Measurements from ENCODE around the gene ZCCHC14.
"Not testable (repeated sequence)": the region's sequence is repeated elsewhere in the genome, so short reads cannot be mapped to it uniquely, and the experiment has no call there.

ZCCHC14 gene

DNA sequence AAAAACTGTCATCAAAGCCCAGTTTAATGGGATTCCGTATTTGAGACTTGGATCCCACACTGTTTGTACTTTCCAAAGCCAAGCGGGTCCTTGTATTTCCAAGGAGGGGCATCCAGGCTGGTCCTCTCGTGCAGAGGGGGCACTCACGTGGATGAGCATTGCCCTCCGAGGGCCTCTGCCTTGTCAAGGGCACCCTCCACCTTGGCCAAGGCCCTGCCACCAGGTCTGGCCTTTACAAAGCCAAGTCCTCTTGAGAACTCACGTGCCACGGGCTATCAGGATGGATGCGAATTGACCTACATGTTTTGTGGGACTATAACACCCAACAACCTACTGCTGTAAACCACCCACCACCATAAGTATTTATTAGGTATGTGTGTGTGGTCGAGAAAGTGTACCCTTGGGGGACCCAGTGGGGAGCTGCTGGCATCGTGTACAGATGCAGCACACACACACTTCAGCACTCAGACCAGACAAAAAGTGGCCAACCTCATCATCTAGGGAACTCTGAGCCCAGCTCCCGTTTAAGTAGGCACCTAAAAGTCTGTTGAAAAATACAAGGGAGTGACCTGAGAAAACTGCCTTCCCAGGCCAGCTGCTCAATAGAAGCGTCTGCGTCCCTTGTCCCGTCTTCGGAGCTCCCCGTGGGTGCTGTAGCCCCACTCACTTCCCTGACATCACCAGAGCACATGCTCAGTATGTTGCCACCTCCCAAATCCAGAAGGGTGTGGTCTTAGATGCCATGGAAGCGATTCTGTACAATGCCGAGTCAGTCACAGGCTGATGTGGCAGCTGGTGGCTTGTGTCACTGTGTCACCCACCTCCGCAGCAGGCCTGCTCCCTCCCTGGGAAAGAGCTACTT lies 87.8 kb downstream of the ZCCHC14 start:
- DNase-seq = no peak

DNA sequence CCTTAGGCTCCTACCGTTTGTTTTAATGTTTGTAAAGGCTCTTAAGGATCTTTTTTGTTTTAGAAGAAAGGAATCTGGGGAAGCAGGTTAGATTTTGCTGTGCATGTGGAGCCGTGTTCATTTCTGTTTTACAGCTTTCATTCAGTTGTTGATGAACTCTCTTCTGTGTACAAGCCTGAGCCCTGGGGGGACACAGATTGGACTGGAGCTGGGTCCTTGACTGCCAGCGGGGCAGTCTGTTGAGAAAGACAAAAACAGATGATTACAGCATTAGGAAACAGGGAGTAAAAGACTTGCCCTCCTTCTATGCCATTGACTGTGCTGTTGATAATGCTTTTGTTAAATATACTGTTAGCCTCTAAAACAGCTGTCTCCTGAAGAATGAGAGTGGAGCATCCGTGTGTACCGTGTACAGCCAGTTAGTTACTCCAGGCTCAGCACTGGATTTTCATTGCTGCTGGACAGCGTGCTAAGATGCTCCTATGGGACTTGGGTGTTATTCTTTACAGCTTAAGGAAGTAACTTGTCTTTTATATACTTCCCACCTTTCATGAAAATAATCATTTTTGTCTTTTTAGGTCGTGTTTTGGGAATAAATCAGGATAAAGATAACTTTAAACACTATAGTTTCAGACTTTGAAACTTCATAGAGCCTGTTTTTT lies 97.5 kb downstream of the ZCCHC14 start:
- no peak for DNase-seq

DNA sequence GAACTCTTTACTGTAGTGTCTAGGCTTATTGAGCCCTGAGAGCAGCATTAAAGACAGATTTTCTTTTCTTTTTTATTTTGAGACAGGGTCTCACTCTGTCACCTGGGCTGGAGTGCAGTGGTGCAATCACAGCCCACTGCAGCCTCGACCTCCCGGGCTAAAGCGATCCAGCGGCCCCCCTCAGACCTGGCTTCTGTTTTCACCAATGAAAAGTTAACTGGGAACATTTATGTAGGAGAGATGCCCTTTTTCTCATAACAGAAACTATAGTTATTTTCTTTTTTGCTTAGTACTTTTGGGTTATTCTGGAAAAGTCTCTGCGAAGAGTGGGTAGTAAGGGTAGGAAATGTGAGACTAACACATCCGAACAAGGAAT lies 99.2 kb downstream of the ZCCHC14 start:
- DNase-seq = no peak

DNA sequence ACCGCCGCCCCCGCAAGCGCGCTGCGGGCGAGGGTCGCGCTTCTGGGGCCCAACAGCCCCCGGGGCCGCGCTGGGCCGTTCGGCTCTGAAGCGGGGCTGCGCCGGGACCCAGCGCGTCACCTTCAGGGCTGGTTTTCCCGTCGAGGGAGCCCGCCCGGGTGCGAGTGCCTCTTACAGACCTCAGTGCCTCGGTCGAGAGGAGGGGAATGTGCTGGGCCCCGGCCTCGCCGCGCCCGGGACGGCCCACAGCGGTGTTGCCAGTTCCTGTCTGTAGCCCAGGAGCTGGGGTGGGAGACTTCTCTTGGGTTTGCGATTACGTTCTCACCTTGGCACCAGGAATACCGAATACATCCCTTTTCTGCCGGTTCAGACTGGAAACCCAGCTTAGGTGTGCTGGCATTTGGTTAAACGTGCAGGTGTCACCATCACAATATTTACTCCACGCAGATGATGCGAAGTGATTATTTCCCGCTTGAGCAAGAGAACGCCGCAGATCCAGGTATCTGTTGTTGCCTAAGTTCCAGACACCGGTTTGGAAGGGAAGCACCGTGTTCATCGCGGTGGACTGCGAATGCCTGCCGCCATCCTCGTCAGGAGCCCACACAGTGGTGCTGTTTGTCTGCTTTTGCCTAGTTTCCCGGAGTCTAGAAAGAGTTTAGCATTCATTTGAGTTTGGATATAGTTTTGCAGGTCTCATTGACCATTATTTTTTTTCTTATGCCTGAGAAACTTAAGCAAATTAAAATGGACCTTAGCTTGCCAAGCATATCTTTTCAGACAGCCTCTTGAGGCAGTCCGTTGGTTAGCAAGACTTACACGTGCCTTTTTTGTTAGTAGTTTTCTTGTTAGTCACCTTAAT lies 99.8 kb downstream of the ZCCHC14 start:
- peak; percentile 54 for DNase-seq

DNA sequence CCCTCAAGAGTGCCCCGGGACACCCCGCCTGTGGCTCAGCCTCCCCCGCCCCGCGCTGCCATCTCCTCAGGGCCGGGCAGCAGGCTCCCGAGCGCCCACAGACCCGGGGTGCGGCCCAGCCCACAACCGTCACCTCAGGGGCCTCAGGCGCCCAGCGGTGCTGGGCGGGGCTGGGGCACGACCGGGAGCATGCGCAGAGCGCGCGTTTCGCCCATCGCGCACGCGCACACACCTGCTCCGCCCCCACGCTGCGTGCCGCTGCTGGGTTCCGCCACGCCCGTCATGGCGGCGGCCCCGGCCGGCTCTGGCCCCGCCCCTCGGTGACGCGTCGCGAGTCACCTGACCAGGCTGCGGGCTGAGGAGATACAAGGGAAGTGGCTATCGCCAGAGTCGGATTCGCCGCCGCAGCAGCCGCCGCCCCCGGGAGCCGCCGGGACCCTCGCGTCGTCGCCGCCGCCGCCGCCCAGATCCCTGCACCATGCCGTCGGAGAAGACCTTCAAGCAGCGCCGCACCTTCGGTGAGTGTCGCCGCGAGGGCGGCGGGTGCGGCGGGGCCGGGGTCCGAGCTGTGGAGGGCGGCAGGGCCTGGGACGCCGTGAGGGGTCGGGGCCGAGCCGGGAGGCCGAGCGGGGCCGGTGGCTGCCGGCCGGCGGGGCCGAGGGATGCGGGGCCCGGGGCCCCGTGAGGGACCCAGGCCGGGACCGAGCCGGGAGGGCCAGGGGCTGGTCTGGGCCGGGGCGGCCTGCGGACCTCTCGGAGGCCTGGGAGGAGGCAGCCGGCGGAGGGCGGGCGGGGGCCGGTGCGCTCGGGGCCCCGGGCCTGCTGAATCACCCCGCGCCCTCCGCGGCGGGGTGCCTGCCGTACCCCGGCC lies 100.6 kb downstream of the ZCCHC14 start, which contains the start of gene MAP1LC3B:
Gene MAP1LC3B, plus strand, starts transcription at position 387 of the 871 bp plus-strand sequence. Its CDS starts 92 bp downstream, at position 479.
- peak; percentile 95 for DNase-seq

DNA sequence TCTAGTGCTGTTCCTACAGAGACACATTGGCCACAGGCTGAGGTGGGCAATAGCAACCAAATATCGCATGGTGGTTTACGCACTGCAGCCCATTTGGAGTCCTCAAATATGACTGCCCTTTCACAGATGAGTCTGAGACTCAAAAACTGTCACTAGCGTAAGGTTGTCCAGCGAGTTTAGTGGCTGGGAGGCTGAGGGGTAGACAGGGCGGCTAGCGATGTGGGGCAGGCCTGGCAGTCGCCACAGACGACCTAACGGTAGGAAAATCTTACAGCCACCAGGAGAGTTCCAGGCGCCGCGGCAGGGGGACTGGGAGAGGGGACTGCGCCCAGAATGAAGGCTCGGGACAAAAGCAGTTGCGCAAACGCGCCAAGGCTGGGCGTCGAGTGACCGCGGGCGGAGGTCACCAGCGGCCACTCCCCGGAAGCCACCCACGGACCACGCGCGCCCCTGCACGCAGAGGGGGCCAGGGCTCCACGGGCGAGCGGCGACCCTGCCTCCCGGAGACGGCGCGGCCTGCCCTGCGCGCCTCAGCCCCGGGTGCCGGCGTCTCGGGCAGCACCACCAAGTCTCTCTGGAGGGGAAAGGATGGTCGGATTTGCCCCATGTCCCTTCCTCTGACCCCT lies 101.4 kb downstream of the ZCCHC14 start:
- DNase-seq = peak; percentile 64

DNA sequence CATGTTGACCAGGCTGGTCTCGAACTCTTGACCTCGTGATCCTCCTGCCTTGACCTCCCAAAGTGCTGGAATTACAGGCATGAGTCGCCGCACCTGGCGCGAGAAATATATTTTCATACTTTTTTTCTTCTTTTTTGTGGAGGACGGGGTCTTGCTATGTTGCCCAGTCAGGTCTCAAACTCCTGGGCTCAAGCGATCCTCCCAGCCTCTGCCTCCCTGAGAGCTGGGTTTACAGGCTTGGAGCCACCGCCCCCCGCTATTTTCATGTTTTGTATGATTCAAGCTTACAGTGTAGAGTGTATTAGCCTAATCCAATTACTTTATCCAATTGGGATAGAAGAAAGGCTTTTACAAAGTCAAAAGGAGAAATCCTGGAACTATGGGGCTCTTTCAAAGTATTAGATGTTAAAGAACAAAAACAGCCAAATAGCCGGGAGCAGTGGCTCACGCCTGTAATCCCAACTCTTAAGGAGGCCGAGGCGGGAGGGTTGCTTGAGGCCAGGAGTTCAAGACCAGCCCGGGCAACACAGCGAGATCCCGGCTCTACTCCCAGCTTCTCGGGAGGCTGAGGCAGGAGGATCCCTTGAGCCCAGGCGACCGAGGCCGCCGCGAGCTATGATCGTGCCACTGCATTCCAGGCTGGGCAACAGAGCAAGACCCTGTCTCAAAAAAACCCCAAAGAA lies 102.0 kb downstream of the ZCCHC14 start:
- no peak for DNase-seq

DNA sequence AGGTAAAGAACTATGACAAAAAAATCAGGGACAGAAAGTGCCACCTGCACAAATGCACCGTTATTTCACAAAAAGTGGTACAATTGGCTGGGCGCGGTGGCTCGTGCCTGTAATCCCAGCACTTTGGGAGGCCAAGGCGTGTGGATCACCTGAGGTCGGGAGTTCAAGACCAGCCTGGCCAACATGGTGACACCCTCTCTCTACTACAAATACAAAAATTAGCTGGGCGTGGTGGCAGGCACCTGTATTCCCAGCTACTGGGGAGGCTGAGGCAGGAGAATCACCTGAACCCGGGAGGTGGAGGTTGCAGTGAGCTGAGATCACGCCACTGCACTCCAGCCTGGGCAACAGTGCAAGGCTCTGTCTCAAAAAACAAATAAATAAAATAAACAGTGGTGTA lies 102.9 kb downstream of the ZCCHC14 start:
- DNase-seq = not testable (repeated sequence)

DNA sequence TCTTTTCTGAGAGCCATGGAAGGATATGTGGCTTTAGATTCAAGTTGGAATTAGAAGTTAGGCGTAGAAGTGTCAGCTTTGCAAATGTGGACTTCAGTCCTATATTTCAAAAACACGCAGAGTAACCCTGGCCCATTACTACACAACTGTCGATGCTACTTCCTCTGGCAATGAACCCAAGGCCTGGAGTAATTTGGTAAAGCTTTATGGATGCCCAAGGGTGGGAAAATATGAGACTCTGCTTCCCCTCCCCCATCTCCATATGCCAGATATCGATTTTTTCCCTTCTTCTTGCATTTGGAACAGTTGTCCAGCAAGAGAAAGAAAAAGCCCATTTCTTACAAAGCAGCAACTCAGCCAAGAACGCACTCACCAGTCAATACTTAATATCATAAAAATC lies 103.6 kb downstream of the ZCCHC14 start:
- DNase-seq = no peak

DNA sequence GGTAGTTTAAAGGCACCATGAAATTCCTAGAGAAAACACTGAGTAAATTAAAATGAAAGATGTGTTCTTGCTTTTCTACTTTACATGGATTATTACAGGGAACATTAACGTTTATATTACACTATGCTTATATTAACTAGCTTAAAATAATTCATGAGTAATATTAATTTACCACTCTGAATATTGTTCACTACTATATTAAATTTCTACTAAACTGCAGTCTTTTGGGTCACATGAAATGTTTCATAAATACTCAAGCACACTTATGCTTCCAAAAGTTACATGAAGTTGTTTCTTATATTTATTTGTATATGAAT lies 104.0 kb downstream of the ZCCHC14 start:
- no peak for DNase-seq

DNA sequence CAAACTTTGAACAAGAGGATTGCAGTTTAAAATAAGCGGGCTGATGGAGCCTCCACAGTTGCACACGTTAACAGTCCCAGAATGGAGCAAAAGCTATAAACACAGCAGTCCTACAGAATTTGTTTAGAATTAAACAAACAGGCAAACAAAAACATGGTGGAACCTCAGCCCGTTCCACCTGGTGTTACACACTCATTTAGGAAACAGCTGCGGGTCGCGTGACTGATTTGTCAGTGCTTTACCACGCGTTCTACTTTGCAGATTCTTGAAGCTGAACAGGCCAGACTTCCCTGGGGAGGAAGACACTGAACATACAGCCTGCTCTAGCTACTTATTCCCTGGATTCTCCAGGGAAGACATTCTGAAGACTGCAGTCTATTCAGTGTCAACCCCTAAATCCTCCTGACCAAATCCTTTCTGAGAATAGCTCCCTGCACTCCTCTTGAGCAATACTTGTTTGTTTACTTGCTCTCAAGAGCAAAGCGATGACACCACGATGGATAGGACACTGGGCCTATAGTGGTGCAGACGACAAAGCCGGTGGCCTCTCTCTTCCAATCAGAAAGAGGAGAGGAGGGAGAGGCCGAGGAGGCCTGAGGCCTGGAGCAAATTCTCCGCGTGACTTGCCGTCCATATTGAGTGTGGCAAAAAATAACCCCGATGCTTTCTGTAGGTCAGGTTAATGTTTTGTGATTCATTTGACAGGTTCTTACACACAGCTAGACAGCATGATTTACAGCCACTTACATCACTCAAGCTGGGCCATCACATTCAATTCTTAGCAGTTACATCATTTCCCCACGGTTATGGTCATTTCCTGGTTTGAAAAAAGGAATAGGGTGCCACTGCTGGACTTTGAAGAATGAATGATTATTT lies 104.6 kb downstream of the ZCCHC14 start:
- peak; percentile 99 for DNase-seq

DNA sequence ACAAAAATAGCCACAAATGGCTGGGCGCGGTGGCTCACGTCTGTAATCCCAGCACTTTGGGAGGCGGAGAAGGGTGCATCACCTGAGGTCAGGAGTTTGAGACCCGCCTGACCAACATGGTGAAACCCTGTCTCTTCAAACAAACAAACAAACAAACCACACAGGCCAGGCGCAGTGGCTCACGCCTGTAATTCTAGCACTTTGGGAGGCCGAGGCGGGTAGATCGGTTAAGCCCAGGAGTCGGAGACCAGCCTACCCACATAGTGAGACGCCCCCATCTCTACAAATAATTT lies 108.0 kb downstream of the ZCCHC14 start:
- DNase-seq = not testable (repeated sequence)

DNA sequence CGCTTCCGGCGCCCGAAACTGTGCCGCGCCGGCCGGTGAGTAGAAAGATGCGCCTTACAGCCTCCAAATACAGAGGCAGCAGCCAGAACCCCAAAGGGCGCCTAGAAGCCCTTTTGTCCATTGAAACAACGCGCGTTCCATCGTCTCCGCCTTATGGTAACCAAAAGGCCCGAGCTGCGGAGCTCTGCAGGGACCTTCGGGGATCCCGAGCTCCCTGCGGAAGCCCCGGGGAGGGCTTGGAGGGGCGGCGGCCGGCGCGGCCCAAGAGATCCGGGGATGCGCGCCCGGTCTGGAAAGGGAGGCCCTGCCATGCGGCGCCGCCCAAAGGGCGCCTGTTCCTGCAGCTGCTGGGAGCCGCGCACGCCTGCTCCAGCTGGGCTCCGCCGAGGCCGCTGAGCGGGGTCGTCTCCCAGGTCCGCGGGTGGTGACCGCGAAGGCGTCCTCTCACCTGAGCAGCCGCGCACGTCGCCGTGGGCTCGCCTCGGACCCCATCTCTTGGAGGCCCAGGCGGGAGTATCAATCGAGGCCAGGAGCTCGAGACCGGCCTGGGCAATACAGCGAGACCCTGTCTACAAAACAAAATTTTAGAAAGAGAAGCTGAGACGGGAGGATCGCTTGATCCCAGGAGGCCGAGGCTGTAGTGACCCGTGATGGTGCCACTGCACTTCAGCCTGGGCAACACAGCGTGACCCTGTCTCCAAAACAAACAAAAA lies 108.5 kb downstream of the ZCCHC14 start:
- DNase-seq = peak; percentile 91

DNA sequence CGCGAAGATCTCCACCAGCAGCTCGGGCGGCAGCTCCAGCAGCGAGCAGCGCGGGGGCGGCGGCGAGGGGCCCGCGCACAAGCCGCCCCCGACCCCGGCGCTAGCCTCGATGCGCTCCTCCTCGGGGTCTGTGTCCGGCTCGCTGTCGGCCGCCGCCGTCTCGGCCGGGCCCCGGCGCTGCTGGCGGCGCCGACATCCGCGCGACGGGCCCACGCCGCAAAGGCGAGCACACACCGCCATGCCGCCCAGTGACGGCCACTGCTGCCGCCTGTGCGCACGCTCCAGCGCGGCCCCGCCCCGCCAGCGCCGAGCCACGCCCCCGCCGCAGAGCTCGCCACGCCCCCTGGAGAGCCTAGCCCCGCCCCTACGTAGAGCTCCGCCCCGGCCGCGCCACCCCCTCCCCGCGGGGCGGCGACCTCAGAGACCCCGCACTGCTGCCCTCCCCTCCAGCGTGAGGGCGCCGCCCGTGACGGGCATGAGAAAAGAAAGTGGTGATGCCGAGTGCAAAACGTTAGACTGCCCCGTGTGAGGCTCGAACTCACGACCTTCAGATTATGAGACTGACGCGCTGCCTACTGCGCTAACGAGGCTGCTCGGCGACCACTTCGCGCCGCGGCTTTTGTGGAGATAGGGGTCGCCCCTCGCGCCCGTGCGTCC lies 109.2 kb downstream of the ZCCHC14 start, which contains the start of gene FBXO31:
Gene FBXO31, minus strand, starts transcription at position 272 of the 657 bp plus-strand sequence. Its CDS starts 32 bp downstream, at position 240.
- DNase-seq = peak; percentile 91

DNA sequence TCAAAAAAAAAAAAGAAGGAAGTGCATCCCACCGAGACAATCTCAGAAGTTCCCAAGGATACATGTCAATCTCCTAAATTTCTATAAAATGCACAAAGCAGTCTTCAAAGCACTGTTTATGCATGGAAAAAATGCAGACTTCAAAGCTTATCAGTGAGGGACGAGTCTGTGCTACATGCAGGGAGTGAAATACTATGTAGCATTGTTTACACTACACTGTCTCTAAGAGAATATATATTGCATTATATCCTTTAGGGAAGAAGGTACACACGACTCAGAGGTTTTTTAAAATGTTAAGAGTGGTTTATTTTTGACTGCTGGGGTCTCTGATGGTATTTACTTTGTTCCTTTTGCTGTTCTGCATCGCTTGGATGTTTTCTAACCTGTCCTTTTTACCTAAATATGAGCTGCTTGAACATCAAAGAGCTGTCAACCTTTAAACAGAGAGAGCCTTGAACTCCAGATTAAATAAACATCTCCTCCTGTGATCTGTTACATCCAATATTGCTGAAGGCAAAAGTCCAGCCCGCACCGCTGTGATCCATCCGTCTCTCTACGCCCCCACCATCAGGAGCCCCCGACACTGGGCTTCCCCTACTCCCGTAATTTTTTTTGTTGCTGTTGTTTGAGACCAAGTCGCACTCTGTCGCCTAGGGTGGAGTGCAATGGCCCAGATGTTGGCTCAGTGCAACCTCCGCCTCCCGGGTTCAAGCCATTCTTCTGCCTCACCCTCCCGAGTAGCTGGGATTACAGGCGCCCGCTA lies 110.6 kb downstream of the ZCCHC14 start:
- DNase-seq = peak; percentile 20

DNA sequence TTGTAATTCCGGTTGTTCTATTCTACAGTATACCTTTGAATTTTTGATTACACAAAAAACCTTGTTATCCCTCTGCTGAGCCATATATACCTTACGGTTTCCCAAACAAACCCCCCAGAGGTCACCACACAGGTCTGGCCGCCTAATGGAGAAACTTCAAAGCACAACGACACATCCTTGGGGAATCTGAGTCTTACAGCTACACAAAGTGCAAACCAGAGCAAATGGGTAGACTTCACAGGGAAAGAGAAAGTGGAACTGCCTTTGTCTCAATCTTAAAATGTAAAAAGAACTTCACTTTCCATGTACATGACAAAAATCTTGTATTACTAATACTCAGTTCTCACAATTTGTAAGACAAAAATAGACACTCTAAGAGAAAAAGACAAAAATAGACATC lies 111.9 kb downstream of the ZCCHC14 start:
- DNase-seq = no peak

DNA sequence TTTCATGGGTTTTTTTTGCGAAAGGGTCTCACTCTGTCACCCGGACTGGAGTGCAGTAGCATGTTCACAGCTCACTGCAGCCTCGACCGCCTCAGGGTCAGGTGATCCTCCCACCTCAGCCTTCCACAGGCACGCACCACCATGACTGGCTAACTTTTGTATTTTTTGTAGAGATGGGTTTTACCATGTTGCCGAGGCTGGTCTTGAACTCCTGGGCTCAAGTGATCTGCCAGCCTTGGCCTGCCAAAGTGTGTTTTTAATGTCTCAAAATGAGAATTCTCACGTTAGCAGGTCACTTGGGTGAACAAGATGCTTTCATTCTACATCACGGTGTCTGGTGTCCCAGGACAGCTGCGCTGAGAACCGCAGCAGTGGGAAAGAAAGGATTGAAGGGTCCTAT lies 112.4 kb downstream of the ZCCHC14 start:
- no peak for DNase-seq

DNA sequence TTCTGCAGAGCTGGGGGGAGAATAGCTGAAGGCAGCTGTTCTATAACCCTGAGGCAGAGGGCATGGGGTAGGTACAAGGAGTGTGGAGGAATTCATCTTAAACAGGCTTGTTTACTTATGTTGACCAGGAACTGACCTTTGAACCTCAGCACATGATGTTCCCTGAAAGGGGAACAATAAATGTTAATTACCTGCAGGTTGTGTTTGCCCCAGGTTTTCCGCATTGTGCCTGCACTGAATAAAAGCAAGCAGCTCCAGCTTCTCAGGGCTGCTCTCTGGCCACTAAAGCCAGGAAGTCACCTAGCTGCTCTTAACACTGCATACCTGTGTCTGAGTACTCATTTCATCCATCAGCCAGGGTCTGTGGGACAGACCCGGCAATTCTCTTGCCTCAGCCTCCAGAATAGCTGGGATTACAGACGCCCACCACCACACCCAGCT lies 113.5 kb downstream of the ZCCHC14 start:
- DNase-seq = peak; percentile 27

Data from DMS53 (cell line).